H1 (cell line): Measurements from ENCODE around the gene CACUL1. TPM values are rescaled to one million over a fixed set of nuclear protein-coding genes. Genes with fewer than 3 reads are reported as not detected.

Experiments
- CTCF ChIA-PET: fragments of 300-600 bp; sonication (Branson Sonifier 250); formaldehyde crosslinking; loops from one replicate; lab custom pipeline; 2021; ENCODE audit not compliant: partially characterized antibody; lab: Charles Lee
- POLR2A ChIA-PET: fragments of 300-600 bp; sonication (Branson Sonifier 250); formaldehyde crosslinking; loops from one replicate; lab custom pipeline; 2021; ENCODE audit warnings: inconsistent platforms; ENCODE audit not compliant: partially characterized antibody; lab: Charles Lee
- DNase-seq, 2 experiments: peaks; one replicate each; pipeline versions ENCODE4 v3.0.0 to v3.0.0-alpha.2; 2010 to 2022; ENCODE audit warnings: low spot score in 2 of 2, low read depth in 1 of 2, mixed read lengths in 1 of 2
- FAIRE-seq: peaks from 2 replicates; lab custom pipeline; 2011; peaks lifted over from hg19 to GRCh38; lab: Jason Lieb, UNC
- H2AFZ ChIP-seq: 2 replicates; pipeline ENCODE4 v1.8.1; 2012; ENCODE audit warnings: low read length, inconsistent platforms
- H2AK5ac ChIP-seq: 2 replicates; pipeline ENCODE4 v1.6.1; 2013; ENCODE audit warnings: low read depth, low read length
- H2BK120ac ChIP-seq: replicated peaks from 2 replicates; pipeline ENCODE3; 2013; ENCODE audit warnings: low read depth, low read length, inconsistent platforms
- H2BK12ac ChIP-seq: 2 replicates; pipeline ENCODE4 v1.6.1; 2013; ENCODE audit warnings: low read depth, low read length
- H2BK15ac ChIP-seq: 2 replicates; pipeline ENCODE4 v1.6.1; 2013; ENCODE audit warnings: low read length
- H2BK20ac ChIP-seq: 2 replicates; pipeline ENCODE4 v1.6.1; 2013; ENCODE audit warnings: low read length
- H2BK5ac ChIP-seq: 2 replicates; pipeline ENCODE4 v1.6.1; 2013; ENCODE audit warnings: low read depth, low read length
- H3K14ac ChIP-seq: 2 replicates; pipeline ENCODE4 v1.6.1; 2013; ENCODE audit warnings: inconsistent platforms; ENCODE audit not compliant: insufficient read length
- H3K18ac ChIP-seq: 2 replicates; pipeline ENCODE4 v1.6.1; 2013; ENCODE audit warnings: low read length; ENCODE audit errors: extremely low read depth
- H3K23ac ChIP-seq: 2 replicates; pipeline ENCODE4 v1.6.1; 2013; ENCODE audit warnings: inconsistent platforms; ENCODE audit not compliant: insufficient read length
- H3K23me2 ChIP-seq: 2 replicates; pipeline ENCODE4 v1.6.1; 2013; ENCODE audit warnings: low read depth, low read length
- H3K27ac ChIP-seq: 2 replicates; pipeline ENCODE4 v1.6.1; 2011; ENCODE audit warnings: low read depth, low read length, inconsistent platforms
- H3K27me3 ChIP-seq, 4 experiments: replicated peaks in 1 of 4; 1 replicate in 1 of 4; 2 replicates in 3 of 4; pipeline versions ENCODE4 v1.6.1 to v1.8.1; 2011 to 2013; ENCODE audit warnings: low read length in 3 of 4, mild to moderate bottlenecking in 3 of 4, inconsistent platforms in 2 of 4, mixed read lengths in 2 of 4, moderate library complexity in 1 of 4; ENCODE audit not compliant: control insufficient read depth in 3 of 4, insufficient read depth in 3 of 4; ENCODE audit errors: extremely low read depth in 1 of 4
- H3K36me3 ChIP-seq, 4 experiments: 2 replicates each; pipeline versions ENCODE4 v1.6.1 to v1.8.1; 2011 to 2013; ENCODE audit warnings: mild to moderate bottlenecking in 4 of 4, low read length in 3 of 4, moderate library complexity in 2 of 4, control low read depth in 1 of 4, inconsistent platforms in 1 of 4; ENCODE audit not compliant: insufficient read depth in 4 of 4, control insufficient read depth in 2 of 4
- H3K4ac ChIP-seq: replicated peaks from 2 replicates; pipeline ENCODE3; 2013; ENCODE audit warnings: low read length, low read depth, mixed read lengths, inconsistent platforms; ENCODE audit not compliant: insufficient read length
- H3K4me1 ChIP-seq, 4 experiments: replicated peaks in 1 of 4; 1 replicate in 1 of 4; 2 replicates in 3 of 4; pipeline versions ENCODE4 v1.6.1 to v1.8.1; 2011 to 2013; ENCODE audit warnings: low read length in 3 of 4, inconsistent platforms in 2 of 4, mixed read lengths in 1 of 4; ENCODE audit not compliant: insufficient read depth in 4 of 4, control insufficient read depth in 3 of 4
- H3K4me2 ChIP-seq, 2 experiments: 2 replicates each; pipeline versions ENCODE4 v1.6.1 to v1.8.1; 2011 to 2013; ENCODE audit warnings: low read depth in 2 of 2, low read length in 2 of 2, control low read depth in 1 of 2, inconsistent platforms in 1 of 2, mild to moderate bottlenecking in 1 of 2; ENCODE audit not compliant: insufficient read depth in 1 of 2
- H3K4me3 ChIP-seq, 4 experiments: fragments of 200-600, 300-600 bp in 1 of 4; sonication (generic), shearing (Covaris generic), sonication (Bioruptor Twin) in 1 of 4; 2 replicates each; pipeline versions ENCODE4 v1.5.1 to v1.8.1; 2011 to 2016; ENCODE audit warnings: low read length in 4 of 4, low read depth in 3 of 4, control low read depth in 2 of 4, inconsistent platforms in 2 of 4, mild to moderate bottlenecking in 2 of 4, mixed read lengths in 1 of 4, moderate library complexity in 1 of 4; ENCODE audit not compliant: insufficient read depth in 2 of 4; ENCODE audit errors: extremely low read depth in 1 of 4
- H3K56ac ChIP-seq: replicated peaks from 2 replicates; pipeline ENCODE3; 2013; ENCODE audit warnings: low read depth, mild to moderate bottlenecking, mixed read lengths, low read length, inconsistent platforms; ENCODE audit not compliant: insufficient read length
- H3K79me1 ChIP-seq: 2 replicates; pipeline ENCODE4 v1.6.1; 2013; ENCODE audit warnings: low read depth, low read length, control low read depth
- H3K79me2 ChIP-seq, 2 experiments: 2 replicates each; pipeline versions ENCODE4 v1.6.1 to v1.8.1; 2012 to 2013; ENCODE audit warnings: low read length in 2 of 2, mild to moderate bottlenecking in 2 of 2, inconsistent platforms in 1 of 2; ENCODE audit not compliant: insufficient read depth in 2 of 2, control insufficient read depth in 1 of 2
- H3K9ac ChIP-seq, 4 experiments: replicated peaks in 1 of 4; 1 replicate in 1 of 4; 2 replicates in 3 of 4; pipeline versions ENCODE4 v1.6.1 to v1.8.1; 2011 to 2013; ENCODE audit warnings: low read depth in 3 of 4, low read length in 3 of 4, control low read depth in 2 of 4, mild to moderate bottlenecking in 2 of 4, moderate library complexity in 2 of 4, inconsistent platforms in 1 of 4; ENCODE audit errors: extremely low read depth in 1 of 4
- H3K9me3 ChIP-seq, 2 experiments: 2 replicates each; pipeline versions ENCODE4 v1.6.1 to v1.8.1; 2012 to 2013; ENCODE audit warnings: mild to moderate bottlenecking in 2 of 2, moderate library complexity in 2 of 2, control low read depth in 1 of 2, inconsistent platforms in 1 of 2, low read depth in 1 of 2, low read length in 1 of 2, mixed read lengths in 1 of 2; ENCODE audit not compliant: insufficient read depth in 2 of 2
- H4K20me1 ChIP-seq, 2 experiments: replicated peaks in 1 of 2; 2 replicates each; pipeline versions ENCODE3 to v1.8.1; 2011 to 2013; ENCODE audit warnings: inconsistent platforms in 2 of 2, low read length in 2 of 2, mild to moderate bottlenecking in 1 of 2; ENCODE audit not compliant: insufficient read depth in 2 of 2, control insufficient read depth in 1 of 2
- H4K5ac ChIP-seq: 2 replicates; pipeline ENCODE4 v1.6.1; 2013; ENCODE audit warnings: low read length, low read depth, mixed read lengths, inconsistent platforms; ENCODE audit not compliant: insufficient read length
- H4K8ac ChIP-seq: 2 replicates; pipeline ENCODE4 v1.8.0; 2013; ENCODE audit warnings: mild to moderate bottlenecking, moderate library complexity, low read length, inconsistent platforms; ENCODE audit not compliant: insufficient read depth; ENCODE audit errors: extremely low read depth
- H4K91ac ChIP-seq: replicated peaks from 2 replicates; pipeline ENCODE3; 2013; ENCODE audit warnings: low read length, mixed read lengths, inconsistent platforms; ENCODE audit not compliant: insufficient read length
- BCL11A ChIP-seq, 2 experiments: IDR thresholded peaks; one replicate each; pipeline ENCODE4 v1.6.1; 2011; ENCODE audit warnings: low read depth in 2 of 2, low read length in 2 of 2, mild to moderate bottlenecking in 2 of 2
- CREB1 ChIP-seq: IDR thresholded peaks from 2 replicates; pipeline ENCODE4 v1.6.1; 2012; ENCODE audit warnings: inconsistent platforms
- EZH2 ChIP-seq: fragments of 200-600 bp; sonication (generic); IDR thresholded peaks from 2 replicates; pipeline ENCODE4 v1.7.1; 2012; ENCODE audit warnings: low read depth, mild to moderate bottlenecking, moderate library complexity, low read length, inconsistent platforms; ENCODE audit not compliant: severe bottlenecking
- GABPA ChIP-seq: IDR thresholded peaks from 2 replicates; pipeline ENCODE4 v1.6.1; 2011; ENCODE audit warnings: mild to moderate bottlenecking, low read length, moderate library complexity, borderline replicate concordance; ENCODE audit not compliant: insufficient read depth
- NANOG ChIP-seq: IDR thresholded peaks from 2 replicates; pipeline ENCODE4 v1.6.1; 2011; ENCODE audit warnings: low read length, low read depth, mild to moderate bottlenecking, inconsistent platforms; ENCODE audit not compliant: insufficient read depth, poor library complexity, severe bottlenecking
- SIN3A ChIP-seq, 2 experiments: IDR thresholded peaks in 1 of 2; conservative IDR thresholded peaks in 1 of 2; 2 replicates each; pipeline ENCODE4 v1.6.1; 2011 to 2012; ENCODE audit warnings: low read length in 2 of 2, improper control_type of control experiment in 1 of 2, low read depth in 1 of 2, mild to moderate bottlenecking in 1 of 2
- SP2 ChIP-seq: IDR thresholded peaks from 2 replicates; pipeline ENCODE4 v1.6.1; 2012; ENCODE audit warnings: mild to moderate bottlenecking, low read length, inconsistent platforms
- SRF ChIP-seq: IDR thresholded peaks from 2 replicates; pipeline ENCODE4 v1.6.1; 2011; ENCODE audit warnings: mild to moderate bottlenecking, low read depth, low read length, moderate library complexity
- TBP ChIP-seq: IDR thresholded peaks from 2 replicates; pipeline ENCODE4 v1.6.1; 2011; ENCODE audit warnings: low read depth, low read length, improper control_type of control experiment
- WGBS, 2 experiments: shearing (Covaris generic) in 1 of 2; methylation state at CpG; one replicate each; pipeline versions ENCODE4 v1.1.6 to v1.1.7; 2013 to 2015; ENCODE audit warnings: low lambda C conversion rate in 2 of 2, mixed read lengths in 2 of 2, inconsistent platforms in 1 of 2, low coverage in 1 of 2, missing lambda C conversion rate in 1 of 2; ENCODE audit not compliant: insufficient replicate concordance in 2 of 2, insufficient coverage in 1 of 2, insufficient read length in 1 of 2; ENCODE audit errors: extremely low coverage in 1 of 2, missing lambda C conversion rate in 1 of 2; 5-methylcytosine and 5-hydroxymethylcytosine counted together
- polyA plus RNA-seq, 7 experiments: library from polyadenylated mRNA; depleted of rRNA in 3 of 7; stranded (reverse) in 5 of 7; unstranded in 2 of 7; fragments of >200 nt in 5 of 7; fragments of 200-250 nt in 2 of 7; gene quantifications; 1 replicate in 5 of 7; 2 replicates in 1 of 7; 4 replicates in 1 of 7; pipeline versions ENCODE4 v1.2.1 to v1.2.3, GENCODE V29; 2011 to 2013; ENCODE audit warnings: missing spikeins in 2 of 7, mixed read lengths in 2 of 7
- total RNA-seq: library from RNA; stranded (reverse); fragmentation: NEBNext Ultra II Directional; extraction: Animal tissue kit (Norgen Biotek cat#: 25700); gene quantifications from 2 replicates; pipeline ENCODE4 v1.2.1, GENCODE V29; 2021
- TF ChIP-seq, protein P1 (sequence below): IDR thresholded peaks from 2 replicates; pipeline ENCODE4 v1.6.1; 2012; ENCODE audit warnings: low read length, inconsistent platforms
- TF ChIP-seq, protein P2 (sequence below): IDR thresholded peaks from 2 replicates; pipeline ENCODE4 v1.6.1; 2012; ENCODE audit warnings: inconsistent platforms

Gene CACUL1
- total and polyA plus RNA-seq, 2 of the 8 experiments (the other 6 are each of a cell fraction or from before 2014, with no cell fraction given): 6.5 to 34.2 TPM

DNA sequence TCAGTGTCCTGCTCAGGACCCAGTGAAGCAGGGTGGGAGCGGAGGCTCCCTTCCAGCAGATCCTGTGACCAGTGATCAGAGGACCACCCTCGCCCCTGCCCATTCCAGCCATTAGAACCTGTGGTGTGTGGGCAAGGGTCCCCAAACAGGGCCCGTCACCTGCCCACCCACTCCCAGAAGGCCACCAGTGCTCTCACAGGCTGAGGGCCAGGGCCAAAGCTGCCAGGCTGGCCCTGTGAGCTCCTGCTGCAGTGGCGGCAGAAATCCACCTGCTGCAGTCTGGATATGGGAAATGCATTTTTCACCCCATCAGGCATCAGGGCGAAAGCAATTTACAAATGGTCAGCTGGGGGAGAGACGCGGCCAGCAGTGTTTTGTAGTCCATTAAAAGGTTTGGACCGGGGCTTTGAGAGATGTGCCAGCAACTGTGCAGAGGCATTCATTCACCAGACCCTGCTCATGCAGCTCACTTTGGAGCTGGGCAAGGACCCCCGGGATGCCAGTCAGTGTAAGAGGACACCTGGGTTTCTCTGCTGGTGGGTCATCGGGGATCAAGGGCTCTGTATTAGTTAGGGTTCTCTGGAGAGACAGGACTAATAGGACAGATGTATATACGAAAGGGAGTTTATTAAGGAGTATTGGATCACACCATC is 84.2 kb downstream of the CACUL1 start:
- CTCF ChIA-PET: interaction anchor here (0.7 to 6.2 kb wide), 7 partner anchors 10 to 106 kb away, joined by 3 to 23 read pairs (median 5); no protein-coding TSS in a partner anchor
- H4K8ac ChIP-seq: no peak overlapping the region
- TF ChIP-seq SP2 (no peak), BCL11A (IDR thresholded peaks at IDR 0.05; ENCODE audit: low read depth in 2 of 2, low read length in 2 of 2) (no peak), CREB1 (no peak), GABPA (no peak), SRF (no peak), TBP (no peak), EZH2 (no peak), SIN3A (conservative IDR thresholded peaks at IDR 0.05 in 1 of 2, IDR thresholded peaks at IDR 0.05 in 1 of 2; ENCODE audit: low read depth in 1 of 2, low read length in 2 of 2) (no peak), NANOG (no peak)
- TF ChIP-seq, protein P1, sequence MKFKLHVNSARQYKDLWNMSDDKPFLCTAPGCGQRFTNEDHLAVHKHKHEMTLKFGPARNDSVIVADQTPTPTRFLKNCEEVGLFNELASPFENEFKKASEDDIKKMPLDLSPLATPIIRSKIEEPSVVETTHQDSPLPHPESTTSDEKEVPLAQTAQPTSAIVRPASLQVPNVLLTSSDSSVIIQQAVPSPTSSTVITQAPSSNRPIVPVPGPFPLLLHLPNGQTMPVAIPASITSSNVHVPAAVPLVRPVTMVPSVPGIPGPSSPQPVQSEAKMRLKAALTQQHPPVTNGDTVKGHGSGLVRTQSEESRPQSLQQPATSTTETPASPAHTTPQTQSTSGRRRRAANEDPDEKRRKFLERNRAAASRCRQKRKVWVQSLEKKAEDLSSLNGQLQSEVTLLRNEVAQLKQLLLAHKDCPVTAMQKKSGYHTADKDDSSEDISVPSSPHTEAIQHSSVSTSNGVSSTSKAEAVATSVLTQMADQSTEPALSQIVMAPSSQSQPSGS: no peak
- TF ChIP-seq, protein P2, sequence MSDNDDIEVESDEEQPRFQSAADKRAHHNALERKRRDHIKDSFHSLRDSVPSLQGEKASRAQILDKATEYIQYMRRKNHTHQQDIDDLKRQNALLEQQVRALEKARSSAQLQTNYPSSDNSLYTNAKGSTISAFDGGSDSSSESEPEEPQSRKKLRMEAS: no peak

More for the DNA sequence above, 84.2 kb downstream of the CACUL1 start:
- Histone ChIP-seq H4K91ac (no peak overlapping the region), H3K36me3 (no peaks in the 10 kb centered on the region), H3K56ac (no peak overlapping the region), H3K14ac (no peak overlapping the region), H3K9ac (no peak overlapping the region), H2BK15ac (no peak overlapping the region), H2BK120ac (no peak overlapping the region), H4K20me1 (no peaks in the 10 kb centered on the region), H3K27me3 (no peaks in the 10 kb centered on the region), H3K4ac (no peak overlapping the region), H2AK5ac (no peak overlapping the region), H3K23me2 (no peaks in the 10 kb centered on the region), H4K5ac (no peak overlapping the region), H2BK5ac (no peak overlapping the region), H3K4me1 (no peaks in the 10 kb centered on the region), H3K4me3 (no peak overlapping the region), H2BK20ac (no peak overlapping the region), H3K4me2 (no peak overlapping the region), H2AFZ (no peak overlapping the region), H3K27ac (no peak overlapping the region), H3K23ac (no peak overlapping the region), H3K79me1 (no peaks in the 10 kb centered on the region), H3K9me3 (no peaks in the 10 kb centered on the region), H3K18ac (no peak overlapping the region), H2BK12ac (no peak overlapping the region), H3K79me2 (no peaks in the 10 kb centered on the region)
- FAIRE-seq (no peak), DNase-seq (no peak)
- WGBS, 2 experiments: 86% methylated on average over 11 of the region's 11 CpGs; no CpG with 5 or more reads in 1 of the 2 experiments
- POLR2A ChIA-PET: no interaction called here
